GM21390 (cell line): ENCODE results near the gene CADM4.
A peak's percentile ranks its signal among the peaks of the same experiment; 100 is the strongest.

Experiments used
- ATAC-seq: cut with Tn5 transposase; IDR thresholded peaks from one replicate; pipeline ENCODE4 v1.9.1; 2021; ENCODE audit not compliant: unreplicated experiment

CADM4 gene

GRCh38 chr19:43634872-43635560, 4.6 kb downstream of the CADM4 start:
- no peak for ATAC-seq

- no peak for ATAC-seq
Observed at GRCh38 chr19:43634506-43634871, 5.2 kb downstream of the CADM4 start.

GRCh38 chr19:43634068-43634467, 5.6 kb downstream of the CADM4 start:
- no peak for ATAC-seq

- ATAC-seq: no peak
Observed at GRCh38 chr19:43633520-43633919, 6.1 kb downstream of the CADM4 start.

- ATAC-seq: no peak
Observed at GRCh38 chr19:43631491-43631890, 8.2 kb downstream of the CADM4 start.

- no peak for ATAC-seq
Observed at GRCh38 chr19:43628646-43629326, 10.9 kb downstream of the CADM4 start.

GRCh38 chr19:43626838-43627237, 12.8 kb downstream of the CADM4 start:
- ATAC-seq: no peak

- no peak for ATAC-seq
Observed at GRCh38 chr19:43625918-43626579, 13.6 kb downstream of the CADM4 start.

GRCh38 chr19:43624933-43625332, 14.7 kb downstream of the CADM4 start:
- ATAC-seq: no peak

GRCh38 chr19:43623889-43624670, 15.6 kb downstream of the CADM4 start:
- ATAC-seq: no peak

- ATAC-seq: no peak
Observed at GRCh38 chr19:43622956-43623355, 16.7 kb downstream of the CADM4 start.

- no peak for ATAC-seq
Observed at GRCh38 chr19:43622070-43622469, 17.6 kb downstream of the CADM4 start.

- no peak for ATAC-seq
Observed at GRCh38 chr19:43620061-43621001, 19.3 kb downstream of the CADM4 start.

GRCh38 chr19:43619262-43620060, 20.2 kb downstream of the CADM4 start, which contains the start of gene ZNF428:
Gene ZNF428, minus strand, starts transcription at chr19:43619629. Its CDS starts 5,325 bp downstream, at chr19:43614304.
- ATAC-seq: peak; percentile 73

- ATAC-seq: peak; percentile 31
Observed at GRCh38 chr19:43618921-43619261, 20.8 kb downstream of the CADM4 start.

GRCh38 chr19:43616954-43617353, 22.7 kb downstream of the CADM4 start:
- ATAC-seq: no peak

GRCh38 chr19:43616306-43616705, 23.3 kb downstream of the CADM4 start:
- no peak for ATAC-seq

- ATAC-seq: no peak
Observed at GRCh38 chr19:43612374-43612773, 27.3 kb downstream of the CADM4 start.

GRCh38 chr19:43611788-43612187, 27.9 kb downstream of the CADM4 start, which contains the start of gene SRRM5:
Gene SRRM5, plus strand, starts transcription at chr19:43612088. Its CDS starts 34 bp downstream, at chr19:43612122.
- no peak for ATAC-seq
